Astrocyte (in vitro differentiated cells and primary cell): ENCODE data around the gene JTB. TPM values are rescaled to one million over a fixed set of nuclear protein-coding genes. Genes with fewer than 3 reads are reported as not detected.

ENCODE experiments used
- DNase-seq: peaks from one replicate; pipeline ENCODE4 v3.0.0-alpha.2; 2010; ENCODE audit warnings: low read depth
- FAIRE-seq: peaks from 2 replicates; lab custom pipeline; 2011; peaks lifted over from hg19 to GRCh38; lab: Jason Lieb, UNC
- H2AFZ ChIP-seq: 2 replicates; pipeline ENCODE4 v1.6.0; 2012; ENCODE audit warnings: low read depth, low read length, inconsistent platforms
- H3K27ac ChIP-seq: 2 replicates; pipeline ENCODE4 v1.5.1; 2011; ENCODE audit warnings: low read depth, low read length, inconsistent platforms
- H3K27me3 ChIP-seq: 2 replicates; pipeline ENCODE4 v1.6.0; 2011; ENCODE audit warnings: low read length, inconsistent platforms; ENCODE audit not compliant: insufficient read depth
- H3K36me3 ChIP-seq: 2 replicates; pipeline ENCODE4 v1.5.1; 2011; ENCODE audit warnings: low read length, inconsistent platforms; ENCODE audit not compliant: insufficient read depth
- H3K4me1 ChIP-seq: 2 replicates; pipeline ENCODE4 v1.5.1; 2011; ENCODE audit warnings: low read length, inconsistent platforms; ENCODE audit not compliant: insufficient read depth
- H3K4me2 ChIP-seq: 2 replicates; pipeline ENCODE4 v1.6.0; 2012; ENCODE audit warnings: low read length, inconsistent platforms
- H3K4me3 ChIP-seq: 2 replicates; pipeline ENCODE4 v1.5.1; 2011; ENCODE audit warnings: low read depth, mild to moderate bottlenecking, low read length, inconsistent platforms; ENCODE audit not compliant: insufficient read depth
- H3K79me2 ChIP-seq: 2 replicates; pipeline ENCODE4 v1.6.0; 2012; ENCODE audit warnings: mild to moderate bottlenecking, low read length, inconsistent platforms; ENCODE audit not compliant: insufficient read depth
- H3K9ac ChIP-seq: 2 replicates; pipeline ENCODE4 v1.6.0; 2012; ENCODE audit warnings: mild to moderate bottlenecking, low read length, inconsistent platforms
- H3K9me3 ChIP-seq: 2 replicates; pipeline ENCODE4 v1.5.1; 2012; ENCODE audit warnings: low read depth, mild to moderate bottlenecking, low read length, inconsistent platforms; ENCODE audit not compliant: insufficient read depth
- H4K20me1 ChIP-seq: 2 replicates; pipeline ENCODE4 v1.6.0; 2012; ENCODE audit warnings: low read length, inconsistent platforms; ENCODE audit not compliant: insufficient read depth
- H3K27ac Mint-ChIP-seq: one replicate; pipeline ENCODE4 v1.8.0; 2021; ENCODE audit warnings: mild to moderate bottlenecking, mixed read lengths; ENCODE audit not compliant: unreplicated experiment
- H3K27me3 Mint-ChIP-seq: one replicate; pipeline ENCODE4 v1.8.0; 2021; ENCODE audit warnings: low read depth, mixed read lengths; ENCODE audit not compliant: unreplicated experiment
- H3K36me3 Mint-ChIP-seq: one replicate; pipeline ENCODE4 v1.8.0; 2021; ENCODE audit warnings: low read depth, mixed read lengths; ENCODE audit not compliant: unreplicated experiment
- H3K4me1 Mint-ChIP-seq: one replicate; pipeline ENCODE4 v1.8.0; 2021; ENCODE audit warnings: low read depth, mixed read lengths; ENCODE audit not compliant: unreplicated experiment
- H3K4me3 Mint-ChIP-seq: one replicate; pipeline ENCODE4 v1.8.0; 2021; ENCODE audit warnings: mild to moderate bottlenecking, moderate library complexity, mixed read lengths; ENCODE audit not compliant: unreplicated experiment
- H3K9me3 Mint-ChIP-seq: one replicate; pipeline ENCODE4 v1.8.0; 2021; ENCODE audit warnings: mild to moderate bottlenecking, mixed read lengths; ENCODE audit not compliant: unreplicated experiment
- CTCF ChIP-seq: IDR thresholded peaks from 2 replicates; pipeline ENCODE4 v1.5.1; 2011; ENCODE audit warnings: low read depth, mild to moderate bottlenecking, inconsistent platforms, low read length, moderate library complexity; ENCODE audit not compliant: insufficient read depth
- EZH2 ChIP-seq: IDR thresholded peaks from 2 replicates; pipeline ENCODE4 v1.6.1; 2012; ENCODE audit warnings: mild to moderate bottlenecking, low read length, inconsistent platforms; ENCODE audit not compliant: insufficient read depth
- total RNA-seq: library from RNA; stranded (reverse); gene quantifications from 2 replicates; pipeline ENCODE4 v1.2.1, GENCODE V29; 2021

JTB gene
- total RNA-seq, 1 donor from 2014 or later: 103 TPM

GRCh38 chr1:153932156-153933131 is 45.0 kb downstream of the JTB start:
- H3K9me3 ChIP-seq: no peaks in the 10 kb centered on the region
- no peaks in the 10 kb centered on the region for H4K20me1 ChIP-seq
- no peak for FAIRE-seq
- H3K9ac ChIP-seq: no peak overlapping the region
- Mint-ChIP-seq H3K9me3 (no peaks in the 10 kb centered on the region), H3K27ac (no peak overlapping the region), H3K4me3 (no peak overlapping the region), H3K27me3 (no peaks in the 10 kb centered on the region), H3K36me3 (peaks cover 30% of the 10 kb centered on the region), H3K4me1 (no peaks in the 10 kb centered on the region)
- no peak for TF ChIP-seq EZH2
- TF ChIP-seq CTCF: no peak
- peaks cover 11% of the 10 kb centered on the region for H3K36me3 ChIP-seq
- H2AFZ ChIP-seq: no peak overlapping the region
- H3K27me3 ChIP-seq: no peaks in the 10 kb centered on the region
- H3K4me3 ChIP-seq: no peak overlapping the region
- DNase-seq: no peak
- peaks cover 4% of the 10 kb centered on the region for H3K4me1 ChIP-seq
- no peak overlapping the region for H3K27ac ChIP-seq
- no peak overlapping the region for H3K4me2 ChIP-seq
- no peaks in the 10 kb centered on the region for H3K79me2 ChIP-seq

- Mint-ChIP-seq H3K4me1 (no peaks in the 10 kb centered on the region), H3K9me3 (no peaks in the 10 kb centered on the region), H3K27ac (no peak overlapping the region), H3K4me3 (no peak overlapping the region), H3K27me3 (no peaks in the 10 kb centered on the region), H3K36me3 (peaks cover 12% of the 10 kb centered on the region)
- Histone ChIP-seq H2AFZ (no peak overlapping the region), H4K20me1 (no peaks in the 10 kb centered on the region), H3K27ac (no peak overlapping the region), H3K9me3 (no peaks in the 10 kb centered on the region), H3K27me3 (no peaks in the 10 kb centered on the region), H3K4me2 (no peak overlapping the region), H3K79me2 (no peaks in the 10 kb centered on the region), H3K4me3 (no peak overlapping the region), H3K9ac (no peak overlapping the region), H3K36me3 (peaks cover 11% of the 10 kb centered on the region), H3K4me1 (peaks cover 4% of the 10 kb centered on the region)
- FAIRE-seq: no peak
- TF ChIP-seq EZH2: no peak
- TF ChIP-seq CTCF: no peak
- no peak for DNase-seq
Measured at GRCh38 chr1:153929981-153930948, 47.2 kb downstream of the JTB start.
